Duodenal mucosa (tissue), 2 donors: ENCODE data around the gene NPIPB4.
"Not testable (repeated sequence)": the region's sequence is repeated elsewhere in the genome, so short reads cannot be mapped to it uniquely, and the experiment has no call there.

Source experiments
- H3K27ac ChIP-seq: one replicate; pipeline ENCODE4 v1.7.0; 2013; ENCODE audit warnings: low read depth, low read length
- H3K27me3 ChIP-seq, 2 donors: one replicate each; pipeline ENCODE4 v1.7.0; 2013; ENCODE audit warnings: low read length in 2 of 2, control low read depth in 1 of 2; ENCODE audit not compliant: insufficient read depth in 2 of 2, control insufficient read depth in 1 of 2
- H3K36me3 ChIP-seq, 2 donors: one replicate each; pipeline ENCODE4 v1.7.0; 2013; ENCODE audit warnings: low read length in 2 of 2, control low read depth in 1 of 2; ENCODE audit not compliant: insufficient read depth in 2 of 2, control insufficient read depth in 1 of 2
- H3K4me1 ChIP-seq, 2 donors: one replicate each; pipeline ENCODE4 v1.7.0; 2013; ENCODE audit warnings: low read length in 2 of 2, control low read depth in 1 of 2; ENCODE audit not compliant: insufficient read depth in 2 of 2, control insufficient read depth in 1 of 2
- H3K4me3 ChIP-seq, 2 donors: one replicate each; pipeline ENCODE4 v1.7.0; 2013; ENCODE audit warnings: low read length in 2 of 2, low read depth in 1 of 2
- H3K9ac ChIP-seq, 2 donors: one replicate each; pipeline ENCODE4 v1.7.0; 2013; ENCODE audit warnings: low read length in 2 of 2, low read depth in 1 of 2
- H3K9me3 ChIP-seq, 2 donors: one replicate each; pipeline ENCODE4 v1.7.0; 2013; ENCODE audit warnings: low read length in 2 of 2, control low read depth in 1 of 2; ENCODE audit not compliant: control insufficient read depth in 1 of 2

NPIPB4 gene

DNA sequence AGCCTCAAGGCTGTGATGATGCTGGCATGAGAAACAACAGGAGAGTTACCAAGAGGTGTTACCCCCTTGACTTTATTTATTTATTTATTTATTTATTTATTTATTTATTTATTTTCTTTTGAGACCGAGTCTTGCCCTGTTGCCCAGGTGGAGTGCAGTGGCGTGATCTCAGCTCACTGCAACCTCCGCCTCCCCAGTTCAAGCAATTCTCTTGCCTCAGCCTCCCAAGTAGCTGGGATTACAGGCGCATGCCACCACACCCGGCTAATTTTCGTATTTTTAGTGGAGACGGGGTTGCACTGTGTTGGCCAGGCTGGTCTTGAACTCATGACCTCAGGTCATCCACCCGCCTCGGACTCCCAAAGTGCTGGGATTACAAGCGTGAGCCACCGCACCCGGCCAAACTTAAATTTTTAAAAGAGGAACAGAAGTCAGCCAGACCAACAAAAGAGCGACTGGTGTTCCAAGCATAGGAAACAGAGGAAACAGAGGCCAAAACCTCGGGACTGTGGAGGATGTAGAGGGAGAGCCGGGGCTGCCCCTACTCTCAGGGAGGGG is 36.6 kb downstream of the NPIPB4 start:
- H3K4me3 ChIP-seq: peak overlapping the region; percentile 80 to 83
- H3K27me3 ChIP-seq: not testable (repeated sequence)

DNA sequence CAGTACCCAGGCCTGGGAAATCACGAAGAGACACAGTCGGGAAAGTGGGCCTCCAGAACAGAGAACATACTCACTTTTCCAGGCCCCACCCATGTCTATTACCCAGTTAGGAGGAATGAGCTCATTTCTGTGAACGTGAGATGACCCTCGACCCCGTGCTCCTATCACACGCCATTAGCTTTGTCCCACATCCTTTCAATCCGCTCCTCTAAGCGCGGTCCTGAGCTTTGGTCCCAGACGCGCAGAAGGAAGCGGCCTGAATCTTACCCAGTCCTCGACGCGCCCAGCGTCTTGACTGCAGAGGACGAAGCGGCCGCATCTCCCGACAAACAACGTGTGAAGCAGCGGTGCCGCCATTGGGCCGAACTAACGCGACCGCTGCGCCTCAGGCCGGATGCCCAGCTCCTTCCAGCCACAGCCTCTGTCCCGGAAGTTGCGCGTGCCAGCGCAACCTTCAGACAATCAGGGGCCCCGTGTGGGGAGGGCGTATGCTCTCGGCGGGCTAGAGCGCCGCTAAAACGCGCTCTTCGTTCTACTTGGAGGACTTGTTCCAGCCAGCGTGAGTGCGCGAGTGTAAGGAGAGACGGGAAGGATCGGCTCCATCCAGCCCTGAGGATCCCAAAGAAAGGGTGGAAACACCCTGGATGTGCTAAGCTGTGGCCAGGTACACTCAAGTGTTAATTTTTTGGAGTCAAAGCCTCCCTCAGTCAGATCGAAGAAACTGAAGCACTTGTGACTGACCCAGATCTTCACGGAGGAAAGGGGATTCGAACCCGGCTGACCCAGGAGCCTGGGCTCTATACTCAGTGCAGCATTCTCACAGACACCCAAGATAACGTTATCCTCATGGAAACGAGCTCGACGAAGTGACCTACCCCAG is 37.3 kb downstream of the NPIPB4 start:
- not testable (repeated sequence) for H3K36me3 ChIP-seq, H3K4me1 ChIP-seq, H3K9me3 ChIP-seq, H3K27me3 ChIP-seq
- H3K27ac ChIP-seq: peak overlapping the region; percentile 73
- H3K4me3 ChIP-seq: peak overlapping the region; percentile 80 to 83
- peak overlapping the region; percentile 63 to 75 for H3K9ac ChIP-seq

More for the DNA sequence above, 36.6 kb downstream of the NPIPB4 start:
- not testable (repeated sequence) for H3K27ac ChIP-seq, H3K9me3 ChIP-seq, H3K9ac ChIP-seq, H3K36me3 ChIP-seq, H3K4me1 ChIP-seq

DNA sequence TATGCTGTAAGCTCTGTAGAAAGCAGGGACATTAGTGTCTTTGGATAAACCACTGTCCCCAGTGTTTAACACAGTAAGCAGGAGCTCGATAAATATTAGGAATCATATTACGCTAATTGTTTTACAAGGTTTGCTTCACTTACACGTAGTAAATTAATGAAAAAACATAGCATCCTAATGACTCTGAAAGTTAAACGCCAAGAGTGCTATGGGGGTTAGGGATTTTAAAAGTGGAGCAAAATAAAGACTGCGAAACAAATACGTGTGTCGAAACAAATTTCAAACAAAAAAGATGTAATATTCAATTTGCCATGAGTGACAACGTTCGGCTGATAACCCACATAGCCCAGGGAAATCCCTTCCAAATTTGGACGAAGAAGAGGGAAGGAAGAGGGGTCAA is 37.9 kb downstream of the NPIPB4 start:
- H3K36me3 ChIP-seq, H3K4me1 ChIP-seq, H3K27ac ChIP-seq, H3K9me3 ChIP-seq, H3K9ac ChIP-seq, H3K27me3 ChIP-seq: not testable (repeated sequence)
- H3K4me3 ChIP-seq: peak overlapping the region; percentile 80 to 83

DNA sequence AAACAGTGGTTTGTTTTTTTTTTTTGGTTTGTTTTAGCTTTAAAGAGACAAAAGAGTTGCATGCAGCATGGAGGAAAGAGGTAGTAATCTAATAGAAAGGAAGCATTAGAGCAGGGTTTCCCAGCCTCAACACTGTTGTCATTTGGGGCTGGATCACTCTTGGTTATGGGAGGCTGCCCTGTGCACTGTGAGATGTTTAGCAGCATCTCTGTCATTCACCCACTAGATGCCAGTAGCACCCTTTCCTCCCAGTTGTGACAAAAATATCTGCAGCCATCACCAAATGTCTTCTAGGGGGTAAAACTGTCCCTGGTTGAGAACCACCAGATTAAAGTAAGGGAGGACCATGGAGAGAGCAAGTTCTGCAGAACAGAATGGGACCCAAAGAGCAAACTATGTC is 40.5 kb downstream of the NPIPB4 start:
- H3K27ac ChIP-seq, H3K36me3 ChIP-seq, H3K9me3 ChIP-seq, H3K4me3 ChIP-seq, H3K4me1 ChIP-seq, H3K27me3 ChIP-seq, H3K9ac ChIP-seq: not testable (repeated sequence)

DNA sequence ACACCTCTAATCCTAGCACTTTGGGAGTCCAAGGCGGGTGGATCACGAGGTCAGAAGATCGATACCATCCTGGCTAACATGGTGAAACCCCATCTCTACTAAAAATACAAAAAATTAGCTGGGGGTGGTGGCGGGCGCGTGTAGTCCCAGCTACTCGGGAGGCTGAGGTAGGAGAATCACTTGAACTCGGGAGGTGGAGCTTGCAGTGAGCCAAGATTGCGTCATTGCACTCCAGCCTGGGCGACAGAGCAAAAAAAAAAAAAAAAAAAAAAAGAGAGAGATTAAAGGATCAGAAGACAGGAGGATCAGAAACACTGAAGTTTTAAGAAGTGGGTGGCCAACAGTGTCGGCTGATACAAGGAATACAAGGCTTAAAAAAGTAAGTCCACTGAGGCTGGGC is 41.9 kb downstream of the NPIPB4 start:
- H3K27me3 ChIP-seq, H3K4me1 ChIP-seq, H3K4me3 ChIP-seq, H3K9ac ChIP-seq, H3K27ac ChIP-seq, H3K9me3 ChIP-seq, H3K36me3 ChIP-seq: not testable (repeated sequence)

DNA sequence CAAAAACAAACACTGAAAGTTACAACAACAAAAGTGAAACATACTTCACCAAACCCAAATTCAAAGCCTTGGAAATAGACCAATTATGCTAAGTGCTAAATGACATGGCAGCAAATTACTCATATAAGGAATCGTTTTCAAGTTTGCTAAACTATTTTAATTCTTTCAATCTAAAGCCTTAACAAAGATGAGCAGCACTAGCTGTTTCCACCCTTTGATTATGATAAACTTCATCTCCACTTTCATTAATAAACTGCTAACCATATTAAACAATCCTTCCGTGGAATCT is 55.2 kb downstream of the NPIPB4 start:
- H3K9me3 ChIP-seq, H3K4me1 ChIP-seq, H3K27me3 ChIP-seq, H3K27ac ChIP-seq, H3K4me3 ChIP-seq, H3K36me3 ChIP-seq, H3K9ac ChIP-seq: not testable (repeated sequence)

DNA sequence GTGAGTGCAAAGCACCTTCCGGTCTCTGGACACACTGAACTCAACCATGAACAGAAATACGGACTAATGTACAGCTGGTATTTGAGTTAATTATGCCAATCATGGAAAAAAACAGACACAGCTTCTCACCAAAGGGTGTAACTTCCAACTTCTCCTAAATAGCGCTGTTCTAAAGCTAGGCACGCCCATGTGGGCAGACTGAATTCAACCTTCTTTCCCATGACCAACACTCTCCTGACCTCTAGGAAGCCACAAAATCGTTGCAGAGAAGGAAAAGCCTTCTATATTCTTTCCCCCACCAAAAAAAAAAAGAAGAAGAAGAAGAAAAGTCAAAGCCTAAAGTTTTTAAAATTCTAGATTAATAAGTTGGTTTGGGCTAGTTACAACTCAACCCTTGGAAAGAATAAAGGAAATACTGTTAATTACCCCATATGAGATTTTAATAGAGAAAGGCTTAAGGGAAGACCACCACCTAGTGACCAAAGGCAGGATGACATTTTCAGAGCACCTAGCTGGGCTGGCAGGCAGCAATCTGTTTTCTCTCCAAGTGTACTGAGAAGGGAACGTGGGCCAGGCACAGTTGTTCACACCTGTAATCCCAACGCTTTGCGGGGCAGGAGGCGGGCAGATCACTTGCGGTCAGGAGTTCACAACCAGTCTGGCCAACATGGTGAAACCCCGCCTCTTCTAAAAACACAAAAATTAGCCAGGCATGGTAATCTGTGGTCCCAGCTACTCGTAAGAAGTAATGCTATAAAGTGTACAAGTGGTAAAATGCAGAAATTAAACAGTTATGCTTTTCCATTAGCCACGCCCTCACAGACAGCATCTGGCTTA is 55.8 kb downstream of the NPIPB4 start:
- not testable (repeated sequence) for H3K9me3 ChIP-seq, H3K27me3 ChIP-seq, H3K9ac ChIP-seq, H3K4me1 ChIP-seq, H3K36me3 ChIP-seq, H3K4me3 ChIP-seq, H3K27ac ChIP-seq

DNA sequence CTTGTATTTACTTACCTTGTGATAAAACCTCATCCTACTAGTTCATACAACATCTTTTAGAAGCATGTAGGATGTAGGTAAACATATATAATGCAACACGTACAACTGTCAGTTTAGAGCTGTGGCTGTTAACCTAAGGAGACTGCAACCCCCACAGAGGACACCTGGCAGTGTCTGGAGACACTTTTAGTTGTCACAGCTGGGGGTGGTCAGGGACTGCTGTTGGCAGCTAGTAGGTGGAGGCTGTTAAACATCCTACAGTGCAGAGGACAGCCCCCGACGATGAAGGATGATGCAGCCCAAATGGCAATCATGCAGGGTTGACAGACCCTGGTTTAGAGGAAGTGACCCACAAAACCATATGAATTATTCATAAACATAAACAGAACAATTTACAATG is 59.0 kb downstream of the NPIPB4 start:
- not testable (repeated sequence) for H3K36me3 ChIP-seq, H3K4me1 ChIP-seq, H3K9me3 ChIP-seq, H3K4me3 ChIP-seq, H3K27ac ChIP-seq, H3K27me3 ChIP-seq, H3K9ac ChIP-seq

DNA sequence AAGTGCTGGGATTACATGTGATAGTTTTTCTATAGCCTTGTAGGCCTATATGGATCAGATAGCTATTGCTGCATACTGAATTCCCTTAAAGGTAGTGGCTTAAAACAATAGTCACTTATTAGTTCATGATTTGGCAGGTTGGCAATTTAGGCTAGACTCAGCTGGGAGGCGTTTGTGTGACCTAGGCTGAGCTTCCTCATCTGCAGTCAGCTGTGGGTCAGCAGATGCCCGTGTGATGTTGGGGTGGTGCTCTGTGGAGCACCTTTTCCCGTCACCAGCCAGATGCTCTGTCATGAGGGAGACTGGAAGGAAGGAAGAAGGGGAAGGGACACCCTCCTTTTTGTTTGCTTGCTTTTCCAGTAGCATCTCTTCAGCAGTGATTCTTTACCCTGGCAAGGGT is 64.2 kb downstream of the NPIPB4 start:
- not testable (repeated sequence) for H3K4me1 ChIP-seq, H3K27ac ChIP-seq, H3K4me3 ChIP-seq, H3K36me3 ChIP-seq, H3K9ac ChIP-seq, H3K9me3 ChIP-seq, H3K27me3 ChIP-seq

DNA sequence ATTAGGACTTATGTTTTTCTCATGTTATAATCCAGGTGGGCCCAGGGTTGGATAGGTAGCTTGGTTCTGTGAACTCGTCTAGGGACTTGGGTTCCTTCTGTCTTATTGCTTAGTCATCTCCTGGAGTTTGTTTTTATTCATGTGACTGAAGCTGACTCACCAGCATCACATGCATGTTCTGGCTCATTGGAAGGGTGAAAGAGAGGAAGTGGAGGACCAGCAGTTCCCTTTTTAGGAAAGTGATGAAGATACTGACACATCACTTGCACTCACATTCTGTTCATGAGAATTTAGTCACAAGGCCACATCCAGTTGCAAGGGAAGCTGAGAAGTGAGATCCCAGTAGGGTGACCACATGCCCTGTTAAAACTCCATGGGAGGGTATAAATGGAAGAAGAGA is 67.0 kb downstream of the NPIPB4 start:
- H3K27me3 ChIP-seq, H3K4me1 ChIP-seq: not testable (repeated sequence)

More for the DNA sequence above, 67.0 kb downstream of the NPIPB4 start:
- H3K4me3 ChIP-seq, H3K9me3 ChIP-seq, H3K27ac ChIP-seq, H3K9ac ChIP-seq, H3K36me3 ChIP-seq: not testable (repeated sequence)
